GM21619 (cell line): Measurements from ENCODE around the gene FEV.

Experiments used
- ATAC-seq: cut with Tn5 transposase; IDR thresholded peaks from one replicate; pipeline ENCODE4 v1.9.1; 2021; ENCODE audit not compliant: unreplicated experiment

FEV gene

GRCh38 chr2:218985021-218985324 is at the start of gene FEV:
Gene FEV (minus strand): TSS chr2:218985184. CDS start chr2:218985075, 109 bp downstream.
- no peak for ATAC-seq

GRCh38 chr2:219032051-219032745 is 47.2 kb upstream of the FEV start:
- ATAC-seq, result no peak

- no peak for ATAC-seq
Measured at GRCh38 chr2:219031005-219031738, 46.2 kb upstream of the FEV start.

GRCh38 chr2:219030177-219030940 is 45.4 kb upstream of the FEV start:
- ATAC-seq, result no peak

GRCh38 chr2:219029829-219030165 is 44.8 kb upstream of the FEV start:
- ATAC-seq, result peak; percentile 81

- peak; percentile 15 for ATAC-seq
Measured at GRCh38 chr2:219028996-219029828, 44.2 kb upstream of the FEV start.

- no peak for ATAC-seq
Measured at GRCh38 chr2:219028141-219028540, 43.2 kb upstream of the FEV start.

GRCh38 chr2:219027511-219028055 is 42.6 kb upstream of the FEV start:
- no peak for ATAC-seq

- no peak for ATAC-seq
Measured at GRCh38 chr2:219026946-219027345, 42.0 kb upstream of the FEV start.

- ATAC-seq, result no peak
Measured at GRCh38 chr2:219025637-219026585, 40.9 kb upstream of the FEV start.

- no peak for ATAC-seq
Measured at GRCh38 chr2:219024059-219024458, 39.1 kb upstream of the FEV start.

GRCh38 chr2:219023045-219023605 is 38.1 kb upstream of the FEV start:
- ATAC-seq, result no peak

GRCh38 chr2:219022616-219023015 is 37.6 kb upstream of the FEV start:
- no peak for ATAC-seq

- no peak for ATAC-seq
Measured at GRCh38 chr2:219022041-219022440, 37.1 kb upstream of the FEV start.

- no peak for ATAC-seq
Measured at GRCh38 chr2:219021591-219021990, 36.6 kb upstream of the FEV start.

- ATAC-seq, result no peak
Measured at GRCh38 chr2:219020604-219021365, 35.8 kb upstream of the FEV start.

GRCh38 chr2:219019436-219019835 is 34.5 kb upstream of the FEV start:
- no peak for ATAC-seq

GRCh38 chr2:219018726-219019125 is 33.7 kb upstream of the FEV start:
- no peak for ATAC-seq

GRCh38 chr2:219018286-219018685 is 33.3 kb upstream of the FEV start:
- no peak for ATAC-seq
